ENCODE measurements around the gene ARHGAP40.

Gene ARHGAP40

GRCh38 chr20:38617011-38617829 lies 15.6 kb downstream of the ARHGAP40 start:
- no peak for DNase-seq (ENCODE audit: low read depth in 2 of 2, low spot score in 1 of 2)

- no peak for DNase-seq (ENCODE audit: low read depth in 2 of 2, low spot score in 1 of 2)
Measured at GRCh38 chr20:38617830-38618196, 16.2 kb downstream of the ARHGAP40 start.

- no peak for DNase-seq (ENCODE audit: low read depth in 2 of 2, low spot score in 1 of 2)
Measured at GRCh38 chr20:38620441-38620840, 18.8 kb downstream of the ARHGAP40 start.

GRCh38 chr20:38623061-38623460 lies 21.5 kb downstream of the ARHGAP40 start:
- no peak for DNase-seq (ENCODE audit: low read depth in 2 of 2, low spot score in 1 of 2)

- DNase-seq (ENCODE audit: low read depth in 2 of 2, low spot score in 1 of 2), result no peak
Measured at GRCh38 chr20:38624084-38624483, 22.5 kb downstream of the ARHGAP40 start.

- no peak for DNase-seq (ENCODE audit: low read depth in 2 of 2, low spot score in 1 of 2)
Measured at GRCh38 chr20:38625896-38626295, 24.3 kb downstream of the ARHGAP40 start.

GRCh38 chr20:38626921-38627659 lies 25.5 kb downstream of the ARHGAP40 start:
- no peak for DNase-seq (ENCODE audit: low read depth in 2 of 2, low spot score in 1 of 2)

GRCh38 chr20:38628580-38629470 lies 27.2 kb downstream of the ARHGAP40 start:
- no peak for DNase-seq (ENCODE audit: low read depth in 2 of 2, low spot score in 1 of 2)

- no peak for DNase-seq (ENCODE audit: low read depth in 2 of 2, low spot score in 1 of 2)
Measured at GRCh38 chr20:38629979-38630378, 28.4 kb downstream of the ARHGAP40 start.

GRCh38 chr20:38630727-38631126 lies 29.1 kb downstream of the ARHGAP40 start:
- DNase-seq (ENCODE audit: low read depth in 2 of 2, low spot score in 1 of 2), result no peak

GRCh38 chr20:38631155-38632022 lies 29.8 kb downstream of the ARHGAP40 start:
- no peak for DNase-seq (ENCODE audit: low read depth in 2 of 2, low spot score in 1 of 2)

GRCh38 chr20:38633577-38634093 lies 32.0 kb downstream of the ARHGAP40 start:
- peak; percentile 12 to 16 for DNase-seq (ENCODE audit: low read depth in 2 of 2, low spot score in 1 of 2)

GRCh38 chr20:38635721-38636288 lies 34.2 kb downstream of the ARHGAP40 start:
- DNase-seq (ENCODE audit: low read depth in 2 of 2, low spot score in 1 of 2), result no peak

- no peak for DNase-seq (ENCODE audit: low read depth in 2 of 2, low spot score in 1 of 2)
Measured at GRCh38 chr20:38640521-38640920, 38.9 kb downstream of the ARHGAP40 start.

- DNase-seq (ENCODE audit: low read depth in 2 of 2, low spot score in 1 of 2), result no peak
Measured at GRCh38 chr20:38642498-38642897, 40.9 kb downstream of the ARHGAP40 start.

GRCh38 chr20:38644588-38645260 lies 43.1 kb downstream of the ARHGAP40 start:
- no peak for DNase-seq (ENCODE audit: low read depth in 2 of 2, low spot score in 1 of 2)

- DNase-seq (ENCODE audit: low read depth in 2 of 2, low spot score in 1 of 2), result no peak
Measured at GRCh38 chr20:38645351-38645750, 43.7 kb downstream of the ARHGAP40 start.

GRCh38 chr20:38645980-38646858 lies 44.6 kb downstream of the ARHGAP40 start:
- peak; percentile 67 to 82 for DNase-seq (ENCODE audit: low read depth in 2 of 2, low spot score in 1 of 2)
